B cell (primary cell): ENCODE results near the gene KLK13. TPM values are rescaled to one million over a fixed set of nuclear protein-coding genes. Genes with fewer than 3 reads are reported as not detected.

Experiments
- ATAC-seq: fragments of 200-7000 bp; cut with Tn5 transposase; one replicate; pipeline ENCODE4 v1.10.0; 2021; ENCODE audit warnings: low read depth, mild to moderate bottlenecking, moderate number of reproducible peaks, moderate library complexity
- CTCF ChIA-PET: fragments of 350-600 bp; sonication (Branson Sonifier 250); formaldehyde crosslinking; loops from one replicate; lab custom pipeline; 2021; ENCODE audit warnings: antibody characterized with exemption, inconsistent platforms; lab: Charles Lee
- POLR2A ChIA-PET: fragments of 350-600 bp; sonication (Branson Sonifier 250); formaldehyde crosslinking; loops from one replicate; lab custom pipeline; 2021; ENCODE audit warnings: antibody characterized with exemption; lab: Charles Lee
- DNase-seq: peaks from one replicate; pipeline ENCODE4 v3.0.0; 2013
- H2AFZ ChIP-seq: 2 replicates; pipeline ENCODE4 v1.6.1; 2012; ENCODE audit warnings: mild to moderate bottlenecking, low read depth, low read length; ENCODE audit not compliant: insufficient read depth, poor library complexity, severe bottlenecking
- H3K27ac ChIP-seq, 2 donors: 1 replicate in 1 of 2; 2 replicates in 1 of 2; pipeline ENCODE4 v1.5.1; 2012 to 2013; ENCODE audit warnings: low read length in 2 of 2, mild to moderate bottlenecking in 2 of 2, moderate library complexity in 1 of 2
- H3K27me3 ChIP-seq, 4 experiments: fragments of 200-600 bp in 1 of 4; sonication (generic) in 1 of 4; replicated peaks in 1 of 4; 1 replicate in 2 of 4; 2 replicates in 2 of 4; pipeline versions ENCODE4 v1.6.1 to v1.7.0; 2013 to 2016; ENCODE audit warnings: low read length in 3 of 4, mild to moderate bottlenecking in 2 of 4, mixed read lengths in 1 of 4, moderate library complexity in 1 of 4; ENCODE audit not compliant: insufficient read depth in 4 of 4, control insufficient read depth in 3 of 4; ENCODE audit errors: control extremely low read depth in 1 of 4
- H3K36me3 ChIP-seq, 2 experiments: replicated peaks in 1 of 2; 1 replicate in 1 of 2; 2 replicates in 1 of 2; pipeline versions ENCODE4 v1.6.1 to v1.7.1; 2013; ENCODE audit warnings: low read length in 1 of 2; ENCODE audit not compliant: insufficient read depth in 2 of 2, control insufficient read depth in 1 of 2; ENCODE audit errors: control extremely low read depth in 1 of 2, extremely low read depth in 1 of 2
- H3K4me1 ChIP-seq, 2 donors: fragments of 200-600 bp in 1 of 2; sonication (generic) in 1 of 2; 1 replicate in 1 of 2; 2 replicates in 1 of 2; pipeline versions ENCODE4 v1.5.1 to v1.6.1; 2013 to 2017; ENCODE audit warnings: low read length in 2 of 2; ENCODE audit not compliant: control insufficient read depth in 2 of 2, insufficient read depth in 2 of 2
- H3K4me2 ChIP-seq: replicated peaks from 2 replicates; pipeline ENCODE3; 2012; ENCODE audit warnings: mild to moderate bottlenecking, low read depth, low read length; ENCODE audit not compliant: poor library complexity, severe bottlenecking
- H3K4me3 ChIP-seq, 5 experiments: fragments of 200-600 bp in 1 of 5; sonication (generic) in 1 of 5; 1 replicate in 3 of 5; 2 replicates in 2 of 5; pipeline versions ENCODE4 v1.5.1 to v1.7.0; 2011 to 2016; ENCODE audit warnings: low read length in 4 of 5, mild to moderate bottlenecking in 4 of 5, low read depth in 2 of 5, control low read depth in 1 of 5, moderate library complexity in 1 of 5; ENCODE audit not compliant: insufficient read depth in 1 of 5; ENCODE audit errors: control extremely low read depth in 1 of 5, extremely low read depth in 1 of 5
- H3K79me2 ChIP-seq: fragments of 200-600 bp; sonication (generic); one replicate; pipeline ENCODE4 v1.6.0; 2016; ENCODE audit warnings: low read length; ENCODE audit not compliant: control insufficient read depth, insufficient read depth
- H3K9ac ChIP-seq: fragments of 200-600 bp; sonication (generic); 2 replicates; pipeline ENCODE4 v1.6.1; 2017; ENCODE audit warnings: mild to moderate bottlenecking, low read length, moderate library complexity
- H3K9me3 ChIP-seq, 3 donors: one replicate each; pipeline versions ENCODE4 v1.6.1 to v1.7.1; 2013; ENCODE audit warnings: low read length in 2 of 3; ENCODE audit not compliant: control insufficient read depth in 2 of 3, insufficient read depth in 1 of 3; ENCODE audit errors: control extremely low read depth in 1 of 3
- H4K20me1 ChIP-seq: 2 replicates; pipeline ENCODE4 v1.6.0; 2012; ENCODE audit warnings: mild to moderate bottlenecking, low read length; ENCODE audit not compliant: insufficient read depth, control insufficient read depth, poor library complexity, severe bottlenecking
- H3K27ac Mint-ChIP-seq: one replicate; pipeline ENCODE4 v1.8.0; 2021; ENCODE audit warnings: mixed read lengths
- H3K27me3 Mint-ChIP-seq: one replicate; pipeline ENCODE4 v1.8.0; 2021; ENCODE audit warnings: mixed read lengths
- H3K4me1 Mint-ChIP-seq: one replicate; pipeline ENCODE4 v1.8.0; 2021; ENCODE audit warnings: mixed read lengths
- H3K4me3 Mint-ChIP-seq: one replicate; pipeline ENCODE4 v1.8.0; 2021; ENCODE audit warnings: mixed read lengths
- H3K9me3 Mint-ChIP-seq: one replicate; pipeline ENCODE4 v1.8.0; 2022; ENCODE audit warnings: mixed read lengths; ENCODE audit not compliant: insufficient read depth
- CTCF ChIP-seq: fragments of 200-600 bp; IDR thresholded peaks from one replicate; pipeline ENCODE4 v1.8.0; 2022; ENCODE audit warnings: antibody characterized with exemption, mild to moderate bottlenecking
- EZH2 ChIP-seq: IDR thresholded peaks from 2 replicates; pipeline ENCODE4 v1.6.1; 2012; ENCODE audit warnings: borderline replicate concordance, low read depth, mild to moderate bottlenecking, moderate library complexity, low read length; ENCODE audit not compliant: insufficient read depth, poor library complexity, severe bottlenecking
- WGBS: methylation state at CpG from one replicate; pipeline ENCODE4 v1.1.5; 2013; ENCODE audit warnings: missing lambda C conversion rate; ENCODE audit not compliant: insufficient coverage; 5-methylcytosine and 5-hydroxymethylcytosine counted together
- intact Hi-C: fragments of 100-400 bp; cut with micrococcal nuclease; formaldehyde crosslinking; loops from one replicate; pipeline ENCODE4 v1.10.0; 2022
- polyA plus RNA-seq: library from polyadenylated mRNA; depleted of rRNA; stranded (reverse); fragments of >200 nt; gene quantifications from 2 replicates; pipeline ENCODE4 v1.2.3, GENCODE V29; 2012
- total RNA-seq, 2 donors: library from RNA; stranded (reverse); fragments of 120-200 nt in 1 of 2; gene quantifications; 1 replicate in 1 of 2; 2 replicates in 1 of 2; pipeline versions ENCODE4 v1.2.3 to v1.2.4, GENCODE V29; 2013 to 2022

The KLK13 gene
- total and polyA plus RNA-seq, 2 donors (not counting 1 experiment from before 2014, with no cell fraction given), result not detected

GRCh38 chr19:51108805-51109146 lies 43.9 kb upstream of the KLK13 start:
- Mint-ChIP-seq H3K4me3 (peak overlapping the region; percentile 99), H3K9me3 (no peaks in the 10 kb centered on the region), H3K27ac (peak overlapping the region; percentile 97), H3K4me1 (peaks cover 35% of the 10 kb centered on the region), H3K27me3 (no peaks in the 10 kb centered on the region)
- Histone ChIP-seq H2AFZ (peak overlapping the region; percentile 69), H3K4me1 (peaks cover 11 to 16% of the 10 kb centered on the region in 2 donors), H3K27me3 (peaks cover 0 to 7% (median 3%) of the 10 kb centered on the region in 4 experiments), H3K4me3 (peak overlapping the region; percentile 68 to 88 (median 80)), H3K9me3 (no peaks in the 10 kb centered on the region), H4K20me1 (peaks cover 18% of the 10 kb centered on the region), H3K27ac (peak overlapping the region; percentile 57 to 76), H3K36me3 (peaks cover 0 to 1% of the 10 kb centered on the region in 2 experiments), H3K4me2 (peak overlapping the region; percentile 96), H3K9ac (peak overlapping the region; percentile 88), H3K79me2 (peaks cover 40% of the 10 kb centered on the region)
- 4% methylated on average over 14 of the region's 15 CpGs for WGBS
- no peak for DNase-seq
- intact Hi-C loops, result loop anchor here (1.0 to 2.0 kb wide), 2 partner anchors 230 to 597 kb away; partner anchors contain the start of gene JOSD2
- POLR2A ChIA-PET, result no interaction called here
- ATAC-seq, result peak; percentile 39
- CTCF ChIA-PET, result no interaction called here
- TF ChIP-seq CTCF, result no peak
- TF ChIP-seq EZH2, result no peak

DNA sequence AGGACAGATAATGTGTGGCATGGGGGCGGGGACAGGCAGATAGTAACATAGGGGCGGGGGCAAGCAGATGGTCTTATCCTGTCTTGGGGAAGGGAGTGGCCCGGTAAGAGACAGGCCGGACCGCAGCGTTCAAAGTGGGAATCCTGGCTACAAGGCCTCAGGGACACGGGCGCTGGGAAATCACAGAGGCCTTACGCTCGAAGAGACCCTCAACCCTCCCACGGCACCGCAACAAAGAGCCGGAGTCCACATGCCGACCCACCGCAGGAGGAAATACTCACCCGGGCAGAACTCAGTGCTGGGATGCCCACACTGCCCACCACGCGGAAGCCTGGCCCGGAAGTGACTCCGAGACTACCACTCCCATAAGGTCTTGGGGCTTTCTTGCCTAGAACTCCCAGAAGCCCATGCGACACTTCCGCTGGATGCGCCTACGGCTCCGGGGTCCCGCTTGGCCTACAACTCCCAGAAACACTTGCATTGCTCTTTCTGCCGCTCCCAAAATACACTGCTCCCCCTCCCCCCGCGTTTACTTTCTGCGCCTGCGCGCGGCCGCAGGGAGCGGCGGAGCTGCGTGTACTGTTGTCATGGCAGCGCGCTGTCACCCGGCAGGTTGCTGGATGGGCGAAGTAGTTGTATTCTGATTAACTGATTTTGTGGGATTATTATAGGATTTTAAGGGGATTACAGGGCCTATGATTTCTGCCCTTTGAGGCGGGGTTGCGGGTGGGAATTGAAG lies 43.3 kb upstream of the KLK13 start, which contains the start of gene CTU1:
CTU1 (minus strand) TSS at position 344 of the 739 bp plus-strand sequence. CDS start 3,840 bp downstream, outside the sequence.
- POLR2A ChIA-PET, result no interaction called here
- DNase-seq (peak; percentile 99), ATAC-seq (peak; percentile 96)
- under 1% methylated on average over 43 of the region's 43 CpGs for WGBS
- Histone ChIP-seq H4K20me1 (peaks cover 22% of the 10 kb centered on the region), H3K9me3 (no peaks in the 10 kb centered on the region), H3K4me3 (peak within 1 kb of the TSS; percentile 68 to 88 (median 80)), H3K4me1 (peaks cover 11 to 16% of the 10 kb centered on the region in 2 donors), H3K79me2 (peaks cover 45% of the 10 kb centered on the region), H3K36me3 (peaks cover 0 to 4% of the 10 kb centered on the region in 2 experiments), H3K4me2 (peak within 1 kb of the TSS; percentile 96), H3K9ac (peak within 1 kb of the TSS; percentile 88), H2AFZ (peak within 1 kb of the TSS; percentile 69), H3K27me3 (peaks cover 0 to 6% (median 2%) of the 10 kb centered on the region in 4 experiments), H3K27ac (peak within 1 kb of the TSS; percentile 57 to 76)
- Mint-ChIP-seq H3K4me3 (peak within 1 kb of the TSS; percentile 99), H3K9me3 (no peaks in the 10 kb centered on the region), H3K27me3 (no peaks in the 10 kb centered on the region), H3K27ac (peak within 1 kb of the TSS; percentile 97), H3K4me1 (peaks cover 35% of the 10 kb centered on the region)
- TF ChIP-seq CTCF (no peak), EZH2 (no peak)
- intact Hi-C loops, result loop anchor here (1.0 to 2.0 kb wide), 2 partner anchors 231 to 597 kb away; partner anchors contain the start of gene JOSD2
- CTCF ChIA-PET, result no interaction called here
